Dorsolateral prefrontal cortex (tissue), 118 donors: ENCODE results near the gene VWA5B1. TPM values are rescaled to one million over a fixed set of nuclear protein-coding genes. Genes with fewer than 3 reads are reported as not detected.

ENCODE experiments used
- total RNA-seq, 120 experiments: library from RNA; stranded (reverse); gene quantifications; one replicate each; pipeline versions ENCODE4 v1.2.3 to v1.2.4, GENCODE V29; 2022

VWA5B1 gene
- total RNA-seq, 120 experiments from 2014 or later: 0.10 to 2.1 (median 0.41) TPM; not detected in 11

Other genes with a start within 250 kb of the VWA5B1 start
- gene PLA2G5, start 220.7 kb upstream of the VWA5B1 start, total RNA-seq: 10 to 100 TPM in 3 of 120 experiments, 1 to 10 TPM in 114, under 1 TPM in 3; 0.63 to 12.3 (median 3.6) TPM
- under 1 TPM in 3 of 120 experiments, not detected in 117; 0.16 to 0.26 (median 0.17) TPM for gene PLA2G2D, start 171.3 kb upstream of the VWA5B1 start, total RNA-seq
- gene PLA2G2F, start 151.6 kb upstream of the VWA5B1 start, total RNA-seq: under 1 TPM in 1 of 120 experiments, not detected in 119; 0.28 TPM
- 10 to 100 TPM in 65 of 120 experiments, 1 to 10 TPM in 55; 2.9 to 18.7 (median 10.4) TPM for gene UBXN10, start 104.8 kb upstream of the VWA5B1 start, total RNA-seq
- gene PLA2G2C, start 104.4 kb upstream of the VWA5B1 start, total RNA-seq: 1 to 10 TPM in 7 of 120 experiments, under 1 TPM in 46, not detected in 67; 0.13 to 3.1 (median 0.46) TPM
- 100 to 1,000 TPM; 248 to 798 (median 441) TPM for gene CAMK2N1, start 195.3 kb downstream of the VWA5B1 start, total RNA-seq
- gene MUL1, start 217.3 kb downstream of the VWA5B1 start, total RNA-seq: 10 to 100 TPM; 16.4 to 29.4 (median 23.6) TPM